ENCODE results near the gene GRIK5. TPM values are rescaled to one million over a fixed set of nuclear protein-coding genes. Genes with fewer than 3 reads are reported as not detected.
A peak's percentile ranks its signal among the peaks of the same experiment; 100 is the strongest.
"Not testable (repeated sequence)": the region's sequence is repeated elsewhere in the genome, so short reads cannot be mapped to it uniquely, and the experiment has no call there.

Gene GRIK5
- total RNA-seq, 1 donor from 2014 or later = 3.8 TPM

DNA sequence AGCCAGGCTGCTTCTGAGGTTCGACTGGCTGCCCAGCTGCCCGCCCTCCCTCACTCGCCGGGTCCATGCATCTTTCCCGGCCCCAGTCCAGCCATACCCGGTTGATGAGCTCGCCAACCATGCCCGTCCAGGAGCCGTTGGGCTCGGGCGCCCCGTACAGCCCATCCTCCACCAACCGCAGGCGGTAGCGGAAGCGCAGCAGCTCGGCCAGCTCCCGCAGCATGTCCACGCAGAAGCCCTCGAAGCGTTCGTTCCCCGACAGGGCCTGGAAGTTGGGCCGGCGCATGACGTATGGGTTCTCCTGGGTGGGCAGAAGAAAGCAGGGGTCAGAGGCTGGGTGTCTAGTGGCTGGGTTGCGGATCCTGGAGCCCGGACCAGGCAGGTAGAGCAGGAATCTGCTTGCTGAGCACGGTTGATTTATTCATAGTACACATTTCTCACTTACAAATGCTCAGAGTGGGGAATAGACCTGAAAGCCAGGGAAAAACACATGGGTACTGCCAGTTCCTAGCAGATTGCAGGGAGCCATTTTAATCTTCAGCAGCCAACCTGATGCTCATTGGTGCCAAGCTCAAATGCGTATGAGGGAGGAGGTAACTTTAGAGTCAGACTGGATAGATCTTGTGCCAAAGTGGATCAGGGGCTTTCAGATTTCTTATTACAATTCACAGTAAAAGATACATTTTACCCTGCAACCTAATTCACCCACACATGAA is 27.4 kb downstream of the GRIK5 start:
- H3K4me3 Mint-ChIP-seq = no peak overlapping the region
- H3K4me1 Mint-ChIP-seq = no peaks in the 10 kb centered on the region
- no peak overlapping the region for H3K27ac Mint-ChIP-seq (ENCODE audit: unreplicated experiment)
- no peaks in the 10 kb centered on the region for H3K9me3 Mint-ChIP-seq
- DNase-seq (ENCODE audit: low read depth, low spot score) = no peak
- TF ChIP-seq, protein P1, sequence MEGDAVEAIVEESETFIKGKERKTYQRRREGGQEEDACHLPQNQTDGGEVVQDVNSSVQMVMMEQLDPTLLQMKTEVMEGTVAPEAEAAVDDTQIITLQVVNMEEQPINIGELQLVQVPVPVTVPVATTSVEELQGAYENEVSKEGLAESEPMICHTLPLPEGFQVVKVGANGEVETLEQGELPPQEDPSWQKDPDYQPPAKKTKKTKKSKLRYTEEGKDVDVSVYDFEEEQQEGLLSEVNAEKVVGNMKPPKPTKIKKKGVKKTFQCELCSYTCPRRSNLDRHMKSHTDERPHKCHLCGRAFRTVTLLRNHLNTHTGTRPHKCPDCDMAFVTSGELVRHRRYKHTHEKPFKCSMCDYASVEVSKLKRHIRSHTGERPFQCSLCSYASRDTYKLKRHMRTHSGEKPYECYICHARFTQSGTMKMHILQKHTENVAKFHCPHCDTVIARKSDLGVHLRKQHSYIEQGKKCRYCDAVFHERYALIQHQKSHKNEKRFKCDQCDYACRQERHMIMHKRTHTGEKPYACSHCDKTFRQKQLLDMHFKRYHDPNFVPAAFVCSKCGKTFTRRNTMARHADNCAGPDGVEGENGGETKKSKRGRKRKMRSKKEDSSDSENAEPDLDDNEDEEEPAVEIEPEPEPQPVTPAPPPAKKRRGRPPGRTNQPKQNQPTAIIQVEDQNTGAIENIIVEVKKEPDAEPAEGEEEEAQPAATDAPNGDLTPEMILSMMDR (conservative IDR thresholded peaks at IDR 0.05) = no peak
- H3K27me3 Mint-ChIP-seq (ENCODE audit: low read depth) = no peaks in the 10 kb centered on the region
- H3K36me3 Mint-ChIP-seq (ENCODE audit: low read depth) = no peaks in the 10 kb centered on the region

DNA sequence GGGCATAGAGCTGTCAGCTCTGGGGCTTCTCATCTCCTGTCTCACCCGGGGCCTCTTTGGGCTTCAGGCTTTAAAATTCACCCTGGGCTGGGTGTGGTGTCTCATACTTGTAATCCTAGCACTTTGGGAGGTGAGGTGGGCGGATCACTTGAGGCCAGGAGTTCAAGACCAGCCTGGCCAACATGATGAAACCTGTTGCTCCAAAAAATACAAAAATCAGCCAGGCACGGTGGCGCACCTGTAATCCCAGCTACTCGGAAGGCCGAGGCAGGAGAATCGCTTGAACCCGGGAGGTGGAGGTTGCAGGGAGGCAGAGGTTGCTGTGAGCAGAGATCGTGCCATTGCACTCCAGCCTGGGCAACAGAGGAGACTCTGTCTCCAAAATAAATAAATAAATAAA is 29.5 kb downstream of the GRIK5 start:
- not testable (repeated sequence) for H3K27ac Mint-ChIP-seq (ENCODE audit: unreplicated experiment); H3K36me3 Mint-ChIP-seq (ENCODE audit: low read depth); H3K27me3 Mint-ChIP-seq (ENCODE audit: low read depth); DNase-seq (ENCODE audit: low read depth, low spot score); H3K4me3 Mint-ChIP-seq; H3K4me1 Mint-ChIP-seq; H3K9me3 Mint-ChIP-seq

GRCh38 chr19:42040031-42040430 is 30.0 kb downstream of the GRIK5 start:
- DNase-seq (ENCODE audit: low read depth, low spot score) = no peak
- Mint-ChIP-seq H3K36me3 (ENCODE audit: low read depth) (no peaks in the 10 kb centered on the region), H3K9me3 (no peaks in the 10 kb centered on the region), H3K4me1 (peaks cover under 1% of the 10 kb centered on the region), H3K27me3 (ENCODE audit: low read depth) (no peaks in the 10 kb centered on the region), H3K27ac (ENCODE audit: unreplicated experiment) (no peak overlapping the region), H3K4me3 (no peak overlapping the region)
- TF ChIP-seq, protein P1 (conservative IDR thresholded peaks at IDR 0.05) = no peak

DNA sequence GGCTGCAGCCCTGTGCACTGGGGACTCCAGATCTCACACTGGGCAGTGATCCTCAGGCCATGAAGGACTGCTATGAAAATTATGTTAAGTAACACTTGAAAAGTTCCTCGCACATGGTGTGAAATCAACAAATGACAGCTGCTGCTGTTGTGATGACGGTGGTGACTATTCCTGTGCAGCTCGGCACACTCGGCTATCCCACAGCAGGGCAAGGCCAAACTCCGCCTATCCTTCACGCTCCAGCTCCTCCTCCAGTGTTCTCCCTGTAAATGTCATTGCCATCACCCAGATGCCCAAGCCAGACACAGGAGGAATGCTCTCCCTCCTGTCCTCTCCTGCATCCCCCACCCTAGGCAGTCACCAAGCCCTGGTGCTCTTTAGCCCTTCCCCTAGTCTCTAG is 31.3 kb downstream of the GRIK5 start:
- no peaks in the 10 kb centered on the region for H3K27me3 Mint-ChIP-seq (ENCODE audit: low read depth)
- peaks cover 8% of the 10 kb centered on the region for H3K4me1 Mint-ChIP-seq
- H3K9me3 Mint-ChIP-seq = no peaks in the 10 kb centered on the region
- H3K27ac Mint-ChIP-seq (ENCODE audit: unreplicated experiment) = no peak overlapping the region
- DNase-seq (ENCODE audit: low read depth, low spot score) = no peak
- TF ChIP-seq, protein P1 (conservative IDR thresholded peaks at IDR 0.05) = no peak
- H3K36me3 Mint-ChIP-seq (ENCODE audit: low read depth) = no peaks in the 10 kb centered on the region
- H3K4me3 Mint-ChIP-seq = no peak overlapping the region

- H3K4me1 Mint-ChIP-seq = peaks cover 11% of the 10 kb centered on the region
- no peak for DNase-seq (ENCODE audit: low read depth, low spot score)
- no peak overlapping the region for H3K4me3 Mint-ChIP-seq
- H3K27ac Mint-ChIP-seq (ENCODE audit: unreplicated experiment) = no peak overlapping the region
- no peaks in the 10 kb centered on the region for H3K36me3 Mint-ChIP-seq (ENCODE audit: low read depth)
- H3K27me3 Mint-ChIP-seq (ENCODE audit: low read depth) = no peaks in the 10 kb centered on the region
- TF ChIP-seq, protein P1 (conservative IDR thresholded peaks at IDR 0.05) = no peak
- H3K9me3 Mint-ChIP-seq = no peaks in the 10 kb centered on the region
Observed at GRCh38 chr19:42037649-42038048, 32.4 kb downstream of the GRIK5 start.

DNA sequence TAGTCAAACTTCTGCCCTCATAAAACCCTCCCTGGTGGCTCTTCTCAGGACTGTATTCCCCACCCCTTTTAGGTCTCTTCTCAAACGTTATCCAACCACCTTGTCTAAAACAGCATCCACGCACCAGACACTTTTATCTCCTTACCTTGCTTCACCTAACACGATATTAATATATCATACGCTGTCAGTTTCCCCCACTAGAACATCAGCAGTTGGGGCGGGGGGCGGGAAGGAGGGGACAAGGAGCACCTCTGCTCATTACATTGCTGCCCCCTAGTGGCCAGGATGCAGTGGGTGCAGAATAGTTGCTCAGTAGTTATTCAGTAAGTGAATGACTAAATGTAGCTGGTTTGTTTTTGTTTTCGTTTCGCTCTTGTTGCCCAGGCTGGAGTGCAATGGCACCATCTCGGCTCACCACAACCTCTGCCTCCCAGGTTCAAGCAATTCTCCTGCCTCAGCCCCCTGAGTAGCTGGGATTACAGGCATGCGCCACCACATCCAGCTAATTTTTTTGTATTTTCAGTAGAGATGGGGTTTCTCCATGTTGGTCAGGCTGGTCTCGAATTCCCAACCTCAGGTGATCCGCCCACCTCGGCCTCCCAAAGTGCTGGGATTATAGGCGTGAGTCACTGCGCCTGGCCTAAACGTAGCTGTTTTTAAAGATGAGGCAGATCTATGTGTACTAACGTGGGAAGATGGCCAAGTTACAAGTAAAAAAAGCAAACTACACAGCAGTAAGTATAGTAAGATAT is 35.2 kb downstream of the GRIK5 start:
- not testable (repeated sequence) for H3K36me3 Mint-ChIP-seq (ENCODE audit: low read depth); H3K9me3 Mint-ChIP-seq; H3K4me3 Mint-ChIP-seq; H3K27me3 Mint-ChIP-seq (ENCODE audit: low read depth)
- TF ChIP-seq, protein P1 (conservative IDR thresholded peaks at IDR 0.05) = peak; percentile 86
- DNase-seq (ENCODE audit: low read depth, low spot score) = peak; percentile 61
- Mint-ChIP-seq H3K4me1 (peaks cover 17% of the 10 kb centered on the region), H3K27ac (ENCODE audit: unreplicated experiment) (peak overlapping the region; percentile 57)

Measured in neural crest cell (in vitro differentiated cells).